Measurements from ENCODE around the gene CCDC144A. TPM values are rescaled to one million over a fixed set of nuclear protein-coding genes. Genes with fewer than 3 reads are reported as not detected.
"Not testable (repeated sequence)": the region's sequence is repeated elsewhere in the genome, so short reads cannot be mapped to it uniquely, and the experiment has no call there.

Gene CCDC144A, protein sequence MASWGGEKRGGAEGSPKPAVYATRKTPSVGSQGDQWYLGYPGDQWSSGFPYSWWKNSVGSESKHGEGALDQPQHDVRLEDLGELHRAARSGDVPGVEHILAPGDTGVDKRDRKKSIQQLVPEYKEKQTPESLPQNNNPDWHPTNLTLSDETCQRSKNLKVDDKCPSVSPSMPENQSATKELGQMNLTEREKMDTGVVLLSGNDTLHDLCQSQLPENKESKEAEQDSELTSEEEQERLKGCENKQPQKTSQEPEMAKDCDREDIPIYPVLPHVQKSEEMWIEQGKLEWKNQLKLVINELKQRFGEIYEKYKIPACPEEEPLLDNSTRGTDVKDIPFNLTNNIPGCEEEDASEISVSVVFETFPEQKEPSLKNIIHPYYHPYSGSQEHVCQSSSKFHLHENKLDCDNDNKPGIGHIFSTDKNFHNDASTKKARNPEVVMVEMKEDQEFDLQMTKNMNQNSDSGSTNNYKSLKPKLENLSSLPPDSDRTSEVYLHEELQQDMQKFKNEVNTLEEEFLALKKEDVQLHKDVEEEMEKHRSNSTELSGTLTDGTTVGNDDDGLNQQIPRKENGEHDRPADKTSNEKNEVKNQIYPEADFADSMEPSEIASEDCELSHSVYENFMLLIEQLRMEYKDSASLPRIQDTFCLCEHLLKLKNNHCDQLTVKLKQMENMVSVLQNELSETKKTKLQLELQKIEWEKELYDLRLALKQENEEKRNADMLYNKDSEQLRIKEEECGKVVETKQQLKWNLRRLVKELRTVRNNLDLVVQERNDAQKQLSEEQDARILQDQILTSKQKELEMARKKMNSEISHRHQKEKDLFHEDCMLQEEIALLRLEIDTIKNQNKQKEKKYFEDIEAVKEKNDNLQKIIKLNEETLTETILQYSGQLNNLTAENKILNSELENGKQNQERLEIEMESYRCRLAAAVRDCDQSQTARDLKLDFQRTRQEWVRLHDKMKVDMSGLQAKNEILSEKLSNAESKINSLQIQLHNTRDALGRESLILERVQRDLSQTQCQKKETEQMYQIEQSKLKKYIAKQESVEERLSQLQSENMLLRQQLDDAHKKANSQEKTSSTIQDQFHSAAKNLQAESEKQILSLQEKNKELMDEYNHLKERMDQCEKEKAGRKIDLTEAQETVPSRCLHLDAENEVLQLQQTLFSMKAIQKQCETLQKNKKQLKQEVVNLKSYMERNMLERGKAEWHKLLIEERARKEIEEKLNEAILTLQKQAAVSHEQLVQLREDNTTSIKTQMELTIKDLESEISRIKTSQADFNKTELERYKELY (N-terminal part only)
- 0.49 to 0.75 TPM (median 0.55 TPM) in 3 replicates for total RNA-seq

DNA sequence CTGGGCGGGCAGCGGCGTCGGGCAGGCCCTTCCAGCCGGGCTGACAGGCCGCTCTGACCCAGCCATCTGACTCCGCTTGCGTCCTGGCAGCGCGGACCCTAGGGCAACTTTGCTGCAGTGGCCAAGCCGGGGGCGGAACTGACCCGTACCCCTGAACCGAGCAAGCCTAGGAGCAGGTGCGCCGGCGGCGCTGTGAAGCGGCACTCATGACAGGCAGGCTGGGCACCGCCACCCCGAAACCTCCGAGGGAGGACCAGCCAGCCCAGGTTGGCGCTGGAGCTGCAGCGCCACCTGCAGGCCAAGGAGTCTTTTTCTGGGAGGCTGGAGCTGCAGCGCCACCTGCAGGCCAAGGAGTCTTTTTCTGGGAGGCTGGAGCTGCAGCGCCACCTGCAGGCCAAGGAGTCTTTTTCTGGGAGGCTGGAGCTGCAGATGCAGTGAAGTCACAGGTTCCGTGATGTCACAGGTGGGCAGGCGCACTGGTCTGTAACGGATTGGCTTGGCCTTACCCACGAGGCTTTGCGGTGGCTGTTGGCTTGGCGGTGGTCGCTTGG is at the start of gene CCDC144A:
Gene CCDC144A (plus strand): TSS at position 511 of the 551 bp plus-strand sequence. CDS start 160 bp downstream, outside the sequence.
- H3K9me3 Mint-ChIP-seq; DNase-seq (ENCODE audit: low spot score in 2 of 2, unreplicated experiment in 2 of 2); H3K27me3 Mint-ChIP-seq (ENCODE audit: low read depth); H3K4me1 Mint-ChIP-seq; H3K27ac Mint-ChIP-seq; H3K4me3 Mint-ChIP-seq; H3K36me3 Mint-ChIP-seq: not testable (repeated sequence)
- TF ChIP-seq, protein P1, sequence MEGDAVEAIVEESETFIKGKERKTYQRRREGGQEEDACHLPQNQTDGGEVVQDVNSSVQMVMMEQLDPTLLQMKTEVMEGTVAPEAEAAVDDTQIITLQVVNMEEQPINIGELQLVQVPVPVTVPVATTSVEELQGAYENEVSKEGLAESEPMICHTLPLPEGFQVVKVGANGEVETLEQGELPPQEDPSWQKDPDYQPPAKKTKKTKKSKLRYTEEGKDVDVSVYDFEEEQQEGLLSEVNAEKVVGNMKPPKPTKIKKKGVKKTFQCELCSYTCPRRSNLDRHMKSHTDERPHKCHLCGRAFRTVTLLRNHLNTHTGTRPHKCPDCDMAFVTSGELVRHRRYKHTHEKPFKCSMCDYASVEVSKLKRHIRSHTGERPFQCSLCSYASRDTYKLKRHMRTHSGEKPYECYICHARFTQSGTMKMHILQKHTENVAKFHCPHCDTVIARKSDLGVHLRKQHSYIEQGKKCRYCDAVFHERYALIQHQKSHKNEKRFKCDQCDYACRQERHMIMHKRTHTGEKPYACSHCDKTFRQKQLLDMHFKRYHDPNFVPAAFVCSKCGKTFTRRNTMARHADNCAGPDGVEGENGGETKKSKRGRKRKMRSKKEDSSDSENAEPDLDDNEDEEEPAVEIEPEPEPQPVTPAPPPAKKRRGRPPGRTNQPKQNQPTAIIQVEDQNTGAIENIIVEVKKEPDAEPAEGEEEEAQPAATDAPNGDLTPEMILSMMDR (IDR thresholded peaks at IDR 0.05; ENCODE audit: unreplicated experiment), result peak; percentile 69

DNA sequence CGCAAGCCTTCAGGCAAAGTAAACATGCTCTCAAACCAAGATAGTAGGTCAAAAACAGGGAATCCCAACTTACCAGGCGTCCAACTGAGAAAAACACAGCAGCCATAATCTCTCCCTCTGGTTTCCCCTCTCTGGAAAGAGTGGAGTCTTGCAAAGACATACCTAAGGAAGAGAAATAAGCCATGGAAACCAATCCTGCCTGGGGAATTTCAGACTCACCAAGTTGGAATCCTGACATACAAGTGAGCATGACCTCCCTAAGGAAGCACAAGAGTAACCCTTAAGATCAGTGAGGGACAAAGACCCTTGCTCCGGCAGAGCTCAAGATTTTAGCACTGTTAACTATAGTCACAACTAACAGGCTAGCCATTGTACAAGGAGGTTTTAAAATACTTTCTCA is 40.5 kb upstream of the CCDC144A start:
- TF ChIP-seq, protein P1 (IDR thresholded peaks at IDR 0.05; ENCODE audit: unreplicated experiment), result no peak
- Mint-ChIP-seq H3K9me3 (no peaks in the 10 kb centered on the region), H3K27ac (no peak overlapping the region), H3K4me1 (peaks cover 13% of the 10 kb centered on the region), H3K4me3 (no peak overlapping the region), H3K27me3 (ENCODE audit: low read depth) (no peaks in the 10 kb centered on the region), H3K36me3 (peaks cover 10% of the 10 kb centered on the region)
- DNase-seq (ENCODE audit: low spot score in 2 of 2, unreplicated experiment in 2 of 2), result no peak

DNA sequence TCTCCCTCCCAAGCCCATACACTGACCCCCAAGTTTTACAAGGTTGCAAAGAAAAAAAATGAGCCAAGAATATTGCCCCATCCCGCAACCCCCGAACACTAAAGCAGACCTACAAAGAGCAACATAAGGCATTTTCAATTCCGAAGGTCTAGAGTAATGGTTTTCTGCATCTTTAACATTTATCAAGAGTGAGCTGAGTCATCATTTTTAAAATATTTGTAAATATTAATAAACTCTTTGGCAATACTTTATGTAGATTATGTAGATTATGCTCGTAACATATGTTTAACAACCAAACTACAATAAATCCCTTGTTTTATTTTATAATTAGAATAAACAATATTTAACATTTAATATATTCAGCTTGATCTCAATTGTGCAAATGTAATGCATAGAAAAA is 37.8 kb upstream of the CCDC144A start:
- Mint-ChIP-seq H3K4me3 (peak overlapping the region; percentile 88), H3K27me3 (ENCODE audit: low read depth) (peaks cover 2% of the 10 kb centered on the region), H3K27ac (peak overlapping the region; percentile 14), H3K36me3 (peaks cover 8% of the 10 kb centered on the region), H3K4me1 (peaks cover 13% of the 10 kb centered on the region), H3K9me3 (no peaks in the 10 kb centered on the region)
- TF ChIP-seq, protein P1 (IDR thresholded peaks at IDR 0.05; ENCODE audit: unreplicated experiment), result no peak
- DNase-seq (ENCODE audit: low spot score in 2 of 2, unreplicated experiment in 2 of 2), result no peak

DNA sequence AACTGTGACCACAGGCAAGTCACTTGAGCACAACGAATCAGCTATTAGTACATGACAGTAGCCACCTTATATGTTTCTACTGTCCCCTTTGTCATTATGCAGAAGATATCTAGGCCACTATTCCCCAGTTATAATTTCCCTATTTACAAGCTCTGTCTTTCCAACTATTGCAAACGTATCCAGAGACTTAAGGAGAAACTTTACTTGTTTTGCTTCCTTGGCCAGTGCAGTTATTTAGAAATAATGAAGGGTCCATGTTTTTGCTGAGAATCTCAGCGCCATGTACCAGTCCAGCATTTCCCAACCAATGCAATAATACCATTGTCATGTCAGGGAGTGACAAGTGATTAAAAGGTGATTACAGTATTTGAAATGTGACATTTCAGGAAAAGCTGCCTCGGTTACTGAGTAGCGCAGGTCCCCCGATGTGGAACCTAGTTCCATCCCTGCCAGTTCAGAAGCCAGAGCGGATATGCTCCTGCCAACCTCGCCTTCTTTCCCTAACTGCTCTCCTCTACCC is 37.1 kb upstream of the CCDC144A start:
- Mint-ChIP-seq H3K4me3 (peak overlapping the region; percentile 88), H3K9me3 (no peaks in the 10 kb centered on the region), H3K27ac (peak overlapping the region; percentile 86), H3K4me1 (peaks cover 13% of the 10 kb centered on the region), H3K36me3 (peaks cover 7% of the 10 kb centered on the region), H3K27me3 (ENCODE audit: low read depth) (peaks cover 2% of the 10 kb centered on the region)
- TF ChIP-seq, protein P1 (IDR thresholded peaks at IDR 0.05; ENCODE audit: unreplicated experiment), result no peak
- no peak for DNase-seq (ENCODE audit: low spot score in 2 of 2, unreplicated experiment in 2 of 2)

Measured in mesothelial cell of epicardium (in vitro differentiated cells).